Measurements from ENCODE around the gene RAB5IF.

- TF ChIP-seq, protein P1, sequence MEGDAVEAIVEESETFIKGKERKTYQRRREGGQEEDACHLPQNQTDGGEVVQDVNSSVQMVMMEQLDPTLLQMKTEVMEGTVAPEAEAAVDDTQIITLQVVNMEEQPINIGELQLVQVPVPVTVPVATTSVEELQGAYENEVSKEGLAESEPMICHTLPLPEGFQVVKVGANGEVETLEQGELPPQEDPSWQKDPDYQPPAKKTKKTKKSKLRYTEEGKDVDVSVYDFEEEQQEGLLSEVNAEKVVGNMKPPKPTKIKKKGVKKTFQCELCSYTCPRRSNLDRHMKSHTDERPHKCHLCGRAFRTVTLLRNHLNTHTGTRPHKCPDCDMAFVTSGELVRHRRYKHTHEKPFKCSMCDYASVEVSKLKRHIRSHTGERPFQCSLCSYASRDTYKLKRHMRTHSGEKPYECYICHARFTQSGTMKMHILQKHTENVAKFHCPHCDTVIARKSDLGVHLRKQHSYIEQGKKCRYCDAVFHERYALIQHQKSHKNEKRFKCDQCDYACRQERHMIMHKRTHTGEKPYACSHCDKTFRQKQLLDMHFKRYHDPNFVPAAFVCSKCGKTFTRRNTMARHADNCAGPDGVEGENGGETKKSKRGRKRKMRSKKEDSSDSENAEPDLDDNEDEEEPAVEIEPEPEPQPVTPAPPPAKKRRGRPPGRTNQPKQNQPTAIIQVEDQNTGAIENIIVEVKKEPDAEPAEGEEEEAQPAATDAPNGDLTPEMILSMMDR (conservative IDR thresholded peaks at IDR 0.05) = no peak
- no peak for TF ChIP-seq ZFX (IDR thresholded peaks at IDR 0.05)
Observed at GRCh38 chr20:36576081-36576445, 29.5 kb upstream of the RAB5IF start.
